ENCODE measurements around the gene ACLY.
A peak's percentile ranks its signal among the peaks of the same experiment; 100 is the strongest.

ACLY gene

GRCh38 chr17:41917679-41918313 lies 955 bp downstream of the ACLY start:
- Histone ChIP-seq H3K27me3 (replicated peaks; ENCODE audit: control insufficient read depth, insufficient read depth, low read length) (no peaks in the 10 kb centered on the region), H3K36me3 (ENCODE audit: control insufficient read depth, insufficient read depth, low read length) (peaks cover 13% of the 10 kb centered on the region), H3K4me3 (replicated peaks; ENCODE audit: low read depth, low read length) (peak overlapping the region; percentile 93)
- no peak for TF ChIP-seq CTCF (IDR thresholded peaks at IDR 0.05; ENCODE audit: insufficient read depth, low read length, poor library complexity, severe bottlenecking)
- DNase-seq (ENCODE audit: extremely low read depth, insufficient read length) = no peak

DNA sequence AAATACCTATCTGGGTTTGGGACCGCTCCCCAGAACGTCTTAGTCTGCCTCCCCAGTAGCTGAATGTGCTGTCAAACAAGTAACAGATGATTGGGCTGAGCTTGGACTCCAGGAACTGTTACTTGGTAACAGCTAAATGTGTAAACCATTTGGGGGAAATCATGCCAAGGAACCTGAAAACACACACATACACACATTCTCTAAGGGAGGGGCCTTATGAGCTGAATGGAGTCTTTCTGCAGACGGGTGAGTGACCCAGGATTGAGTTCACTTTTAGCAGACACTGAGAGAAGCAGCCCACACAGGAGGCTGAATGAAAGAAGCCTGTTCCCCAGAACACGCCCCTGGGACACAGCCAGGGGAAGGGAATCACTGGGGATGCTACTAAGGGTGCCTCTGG lies 1.6 kb downstream of the ACLY start:
- no peaks in the 10 kb centered on the region for H3K27me3 ChIP-seq (replicated peaks; ENCODE audit: control insufficient read depth, insufficient read depth, low read length)
- H3K4me3 ChIP-seq (replicated peaks; ENCODE audit: low read depth, low read length) = peak overlapping the region; percentile 93
- TF ChIP-seq CTCF (IDR thresholded peaks at IDR 0.05; ENCODE audit: insufficient read depth, low read length, poor library complexity, severe bottlenecking) = no peak
- no peak for DNase-seq (ENCODE audit: extremely low read depth, insufficient read length)
- H3K36me3 ChIP-seq (ENCODE audit: control insufficient read depth, insufficient read depth, low read length) = peaks cover 17% of the 10 kb centered on the region

GRCh38 chr17:41915566-41915965 lies 3.2 kb downstream of the ACLY start:
- no peak for DNase-seq (ENCODE audit: extremely low read depth, insufficient read length)
- no peaks in the 10 kb centered on the region for H3K27me3 ChIP-seq (replicated peaks; ENCODE audit: control insufficient read depth, insufficient read depth, low read length)
- no peak for TF ChIP-seq CTCF (IDR thresholded peaks at IDR 0.05; ENCODE audit: insufficient read depth, low read length, poor library complexity, severe bottlenecking)
- no peak overlapping the region for H3K4me3 ChIP-seq (replicated peaks; ENCODE audit: low read depth, low read length)
- peaks cover 26% of the 10 kb centered on the region for H3K36me3 ChIP-seq (ENCODE audit: control insufficient read depth, insufficient read depth, low read length)

DNA sequence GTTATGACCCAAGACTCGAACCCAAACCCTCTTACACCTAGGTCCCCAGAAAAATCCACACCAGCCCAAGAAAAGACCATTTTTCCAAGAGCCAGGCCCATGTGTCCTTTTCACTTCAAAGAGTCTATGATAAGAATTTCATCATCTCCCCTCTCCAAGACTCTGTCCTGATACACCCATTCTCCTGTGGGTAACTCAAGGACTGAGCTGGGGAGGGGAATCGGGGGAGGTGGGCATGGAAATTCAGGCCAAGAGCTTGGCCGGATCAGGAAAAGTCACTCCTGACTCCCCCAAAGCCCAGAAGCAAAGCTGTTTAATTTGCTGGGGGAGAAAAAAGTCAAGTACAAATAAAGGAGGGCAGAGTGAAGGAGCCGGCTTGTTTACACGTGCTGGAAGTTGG lies 3.7 kb downstream of the ACLY start:
- Histone ChIP-seq H3K4me3 (replicated peaks; ENCODE audit: low read depth, low read length) (no peak overlapping the region), H3K36me3 (ENCODE audit: control insufficient read depth, insufficient read depth, low read length) (peaks cover 31% of the 10 kb centered on the region), H3K27me3 (replicated peaks; ENCODE audit: control insufficient read depth, insufficient read depth, low read length) (no peaks in the 10 kb centered on the region)
- no peak for DNase-seq (ENCODE audit: extremely low read depth, insufficient read length)
- TF ChIP-seq CTCF (IDR thresholded peaks at IDR 0.05; ENCODE audit: insufficient read depth, low read length, poor library complexity, severe bottlenecking) = no peak

- Histone ChIP-seq H3K27me3 (replicated peaks; ENCODE audit: control insufficient read depth, insufficient read depth, low read length) (no peaks in the 10 kb centered on the region), H3K36me3 (ENCODE audit: control insufficient read depth, insufficient read depth, low read length) (peaks cover 36% of the 10 kb centered on the region), H3K4me3 (replicated peaks; ENCODE audit: low read depth, low read length) (no peak overlapping the region)
- DNase-seq (ENCODE audit: extremely low read depth, insufficient read length) = no peak
- TF ChIP-seq CTCF (IDR thresholded peaks at IDR 0.05; ENCODE audit: insufficient read depth, low read length, poor library complexity, severe bottlenecking) = no peak
Measured at GRCh38 chr17:41914358-41914766, 4.4 kb downstream of the ACLY start.

DNA sequence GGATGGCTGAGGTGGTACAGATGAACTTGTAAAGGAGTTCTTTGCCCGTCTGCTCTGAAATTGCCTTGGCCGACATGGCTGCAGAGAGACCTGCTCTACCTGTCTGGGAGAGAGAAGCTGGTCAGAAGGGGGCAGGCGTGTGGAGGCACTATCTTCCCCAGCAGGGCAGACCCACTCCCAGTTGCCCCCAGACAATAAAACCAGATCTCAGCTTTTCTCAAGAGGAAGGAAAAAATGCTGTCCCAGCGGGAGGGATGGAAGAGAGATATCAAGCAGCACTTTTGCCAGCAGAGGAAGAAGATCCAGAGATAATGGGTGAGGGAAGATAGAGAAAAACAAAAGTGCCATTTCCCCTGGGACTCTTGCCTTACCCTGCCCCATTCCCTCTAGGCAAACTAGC lies 5.0 kb downstream of the ACLY start:
- Histone ChIP-seq H3K36me3 (ENCODE audit: control insufficient read depth, insufficient read depth, low read length) (peaks cover 42% of the 10 kb centered on the region), H3K27me3 (replicated peaks; ENCODE audit: control insufficient read depth, insufficient read depth, low read length) (no peaks in the 10 kb centered on the region), H3K4me3 (replicated peaks; ENCODE audit: low read depth, low read length) (no peak overlapping the region)
- no peak for TF ChIP-seq CTCF (IDR thresholded peaks at IDR 0.05; ENCODE audit: insufficient read depth, low read length, poor library complexity, severe bottlenecking)
- DNase-seq (ENCODE audit: extremely low read depth, insufficient read length) = no peak

Data from GM06990 (cell line).